HG03432 (cell line): ENCODE results near the gene TTN.

Experiments
- ATAC-seq: cut with Tn5 transposase; IDR thresholded peaks from one replicate; pipeline ENCODE4 v1.9.1; 2021; ENCODE audit warnings: mild to moderate bottlenecking, moderate library complexity; ENCODE audit not compliant: unreplicated experiment

TTN gene

DNA sequence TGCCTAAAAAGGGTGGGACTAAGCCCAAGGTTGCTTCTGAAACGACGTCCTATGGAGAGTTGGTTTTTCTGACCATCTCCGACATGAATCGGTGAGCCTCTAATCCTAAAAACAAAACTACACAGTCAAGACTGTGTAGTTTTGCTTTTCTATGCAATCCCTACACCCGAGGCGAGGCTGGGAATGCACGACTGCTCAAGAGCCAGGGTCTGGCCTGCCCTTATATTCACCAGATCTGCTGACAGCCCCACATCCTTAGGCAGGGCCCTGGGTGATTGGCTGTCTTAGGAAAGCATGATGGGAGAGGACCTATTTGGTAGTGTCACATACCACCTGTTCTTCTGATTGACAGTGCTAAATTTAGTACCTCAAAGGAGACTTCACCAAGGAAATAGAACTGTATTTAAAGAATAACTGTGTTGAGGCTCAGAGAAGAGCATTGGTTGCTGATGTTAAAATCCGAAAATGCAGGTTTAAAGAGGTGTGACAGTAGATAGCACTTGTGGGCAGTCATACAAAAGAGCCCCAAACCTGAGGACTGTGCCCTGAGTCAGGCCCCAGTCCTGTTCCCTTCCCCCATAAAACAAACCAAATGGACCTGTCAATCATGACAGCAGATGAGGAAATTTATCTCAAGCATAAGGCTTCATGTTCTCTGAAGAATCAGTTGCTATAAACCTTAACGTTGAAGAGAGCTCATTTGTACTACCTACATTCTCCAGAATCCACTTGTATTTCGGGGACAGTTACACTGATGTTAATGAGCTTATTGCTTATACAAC is at the start of gene TTN:
Gene TTN (minus strand): TSS at position 197 of the 782 bp plus-strand sequence. CDS start 2,781 bp downstream, outside the sequence.
- no peak for ATAC-seq

DNA sequence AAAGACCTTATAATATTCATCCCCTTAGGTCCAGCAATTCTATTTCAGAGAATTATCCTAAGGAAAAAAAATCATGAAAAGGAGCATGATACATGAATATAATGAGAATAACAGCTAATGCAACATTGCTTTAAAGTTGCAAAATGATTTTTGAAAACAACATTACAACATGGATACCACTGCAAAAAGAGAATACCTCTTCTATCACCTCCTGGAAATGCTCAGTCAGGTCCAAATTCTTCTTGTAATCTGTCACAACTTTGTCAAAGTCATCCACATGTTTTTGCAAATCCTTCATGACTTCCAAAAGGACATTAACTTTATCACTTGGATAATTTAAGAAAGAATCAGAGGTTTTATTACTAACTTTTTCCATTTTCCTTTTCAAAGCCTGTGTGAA is 47.9 kb upstream of the TTN start:
- no peak for ATAC-seq

DNA sequence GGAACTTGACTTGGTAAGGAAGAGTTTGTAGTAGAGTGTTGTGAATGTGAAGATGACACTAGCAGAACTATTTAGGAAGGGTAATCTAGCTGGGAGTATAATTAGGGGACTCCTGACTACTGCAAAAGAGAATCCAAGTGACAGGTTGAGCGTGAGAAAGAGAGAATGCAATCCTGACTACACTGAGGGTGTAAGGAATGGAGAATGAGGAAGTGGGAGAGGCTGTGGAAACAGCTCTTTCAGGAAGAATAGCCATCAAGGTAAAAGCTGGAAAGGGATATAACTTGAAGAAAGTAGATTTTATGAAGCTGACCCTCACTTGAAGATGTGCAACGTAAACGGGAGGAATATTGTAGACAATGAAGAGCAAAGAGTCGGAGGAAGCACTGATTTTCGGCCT is 41.1 kb upstream of the TTN start:
- no peak for ATAC-seq

DNA sequence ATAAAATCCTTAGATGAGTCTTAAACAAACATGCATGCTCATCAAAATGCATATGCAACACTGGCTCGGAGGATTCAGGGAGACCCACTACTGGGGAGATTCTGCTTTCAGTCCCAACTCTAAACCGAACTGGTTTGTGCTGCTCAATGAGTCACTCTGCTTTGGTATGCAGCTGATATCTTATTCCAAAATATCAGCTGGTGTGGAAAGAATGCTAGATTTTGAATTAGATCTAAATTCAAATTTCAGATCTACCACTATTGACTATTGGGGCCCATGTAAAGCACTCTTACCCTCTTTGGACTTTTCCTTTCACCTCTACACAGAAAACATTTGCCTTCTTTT is 39.2 kb upstream of the TTN start:
- ATAC-seq, result no peak

DNA sequence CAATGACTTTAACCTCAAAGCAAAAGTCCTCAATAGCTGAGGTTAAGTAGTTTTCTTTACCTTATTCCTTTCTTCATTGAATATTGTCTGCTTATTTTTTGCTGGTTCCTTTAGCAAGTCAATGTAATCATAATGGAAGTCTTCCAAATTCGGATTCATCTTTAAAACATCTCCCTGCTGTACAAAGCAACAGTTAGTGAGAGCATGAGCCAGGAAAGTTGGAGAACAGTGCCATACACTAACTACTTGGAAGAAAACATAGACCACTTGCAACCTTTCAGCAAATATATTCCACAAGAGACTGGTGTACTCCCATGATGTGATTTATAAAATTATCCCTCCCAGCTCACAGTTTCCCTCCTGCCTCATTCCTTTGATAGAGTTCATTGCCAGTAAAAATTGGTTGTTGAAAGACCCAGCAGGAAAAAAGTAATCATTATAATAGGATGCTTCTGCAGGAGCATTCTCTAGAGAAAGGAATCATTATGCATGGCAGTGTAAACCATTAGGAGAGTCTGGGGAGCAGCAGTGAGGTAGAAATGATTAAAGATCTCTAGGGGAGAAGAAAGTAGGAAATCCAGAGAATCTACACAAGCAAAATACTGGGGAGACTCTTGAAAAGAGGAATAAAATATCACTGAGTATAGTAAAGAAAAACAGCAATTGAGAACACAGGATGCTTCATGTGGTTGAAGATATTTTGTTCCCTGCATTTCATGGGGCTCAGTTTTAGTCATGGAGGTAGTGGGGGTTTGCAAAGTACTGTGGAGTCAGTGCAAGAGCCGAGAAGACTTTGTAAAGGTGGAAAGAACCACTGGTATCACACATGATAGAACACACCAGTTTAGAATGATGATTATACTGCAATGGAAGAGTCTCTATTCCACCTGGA is 38.6 kb upstream of the TTN start:
- no peak for ATAC-seq

DNA sequence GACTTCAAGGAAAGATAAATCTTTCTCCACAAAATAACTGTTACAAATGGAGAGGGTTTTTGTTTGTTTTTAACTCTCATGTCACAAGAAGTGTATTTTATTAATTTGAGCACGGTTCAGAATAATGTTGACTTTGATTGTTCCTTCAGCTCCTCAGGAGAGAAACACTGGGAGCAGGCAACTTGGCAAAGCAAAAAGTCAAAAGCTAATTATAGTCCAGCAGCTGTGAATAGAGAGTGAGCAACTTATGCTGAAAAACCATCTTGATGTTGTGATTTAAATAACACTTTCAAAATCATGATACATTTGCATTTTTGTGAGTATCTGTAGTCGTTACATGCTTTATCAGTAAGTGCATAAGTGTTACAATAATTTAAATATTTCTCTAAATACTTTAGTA is 37.5 kb upstream of the TTN start:
- ATAC-seq, result no peak

DNA sequence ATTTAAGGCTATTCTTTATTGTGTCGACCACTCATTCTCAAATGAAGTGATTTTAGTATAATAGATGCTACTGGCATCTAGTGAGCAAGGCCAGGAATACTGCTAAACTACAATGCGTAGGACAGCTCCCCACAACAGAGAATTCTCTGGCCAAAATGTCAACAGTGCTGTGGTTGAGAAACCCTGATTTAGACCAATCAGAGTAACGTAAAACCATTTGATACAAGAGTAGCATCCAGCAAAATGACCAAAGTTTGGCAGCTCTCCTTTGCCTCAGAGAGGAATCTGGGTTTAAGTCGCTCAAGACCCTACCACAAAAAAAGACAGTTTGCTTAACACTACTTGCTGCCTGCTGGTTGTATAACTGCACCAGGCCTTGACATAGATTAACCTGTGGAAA is 37.0 kb upstream of the TTN start:
- ATAC-seq, result no peak

DNA sequence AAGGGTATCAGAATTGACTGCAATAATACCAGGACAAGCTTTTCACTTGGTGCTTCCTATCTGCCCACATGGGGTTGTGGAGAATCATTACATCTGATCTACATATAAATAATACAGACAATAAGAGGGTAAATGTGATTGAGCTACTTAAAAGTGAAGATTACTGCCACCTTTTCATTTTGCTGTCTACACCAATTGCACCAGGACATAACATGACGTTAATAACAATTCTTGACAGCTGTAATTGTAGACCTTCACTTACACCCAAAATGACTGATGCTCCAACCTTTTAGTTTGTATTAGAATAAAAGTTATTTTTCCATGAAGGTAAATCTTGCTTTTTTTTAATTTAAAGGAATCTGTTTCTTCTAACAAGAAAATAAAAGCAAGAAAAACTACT is 36.5 kb upstream of the TTN start:
- no peak for ATAC-seq

DNA sequence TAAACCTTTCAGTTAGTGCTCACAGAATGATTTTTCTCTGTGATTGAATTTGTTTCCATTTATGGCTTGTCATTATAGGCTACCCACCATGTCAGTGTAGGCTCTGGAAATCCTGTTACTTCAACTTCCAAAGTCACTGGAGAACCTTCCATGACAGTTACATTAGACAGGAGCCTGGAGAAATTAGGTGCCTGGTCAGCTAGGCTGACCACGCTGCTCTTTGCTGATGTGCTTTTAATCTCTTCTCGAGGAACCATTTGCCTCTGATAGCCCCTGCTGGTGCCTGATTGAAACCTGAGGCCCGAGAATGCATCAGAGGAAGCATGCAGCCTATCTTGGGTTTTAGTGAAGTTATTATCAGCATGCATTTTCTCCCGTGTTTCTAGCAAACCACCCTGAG is 29.6 kb upstream of the TTN start:
- ATAC-seq, result no peak

DNA sequence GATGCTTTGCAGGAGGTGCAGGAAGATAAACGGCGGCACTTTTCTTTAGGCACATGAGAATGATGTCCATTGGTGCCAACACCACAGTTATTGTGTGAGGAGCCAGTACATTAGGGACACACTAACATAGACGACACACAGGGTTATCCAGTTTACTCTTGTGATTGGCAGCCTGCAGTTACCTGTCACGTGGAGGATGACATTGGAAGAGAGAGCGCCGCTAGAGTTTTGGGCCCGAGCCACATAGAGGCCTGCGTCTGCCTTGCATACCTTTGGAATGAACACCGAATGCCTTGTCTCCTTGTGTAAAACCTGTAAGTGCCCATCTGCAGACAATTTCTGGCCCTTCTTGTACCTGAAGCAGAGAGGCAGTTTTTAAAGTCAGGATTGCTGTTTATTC is 26.9 kb upstream of the TTN start:
- no peak for ATAC-seq

DNA sequence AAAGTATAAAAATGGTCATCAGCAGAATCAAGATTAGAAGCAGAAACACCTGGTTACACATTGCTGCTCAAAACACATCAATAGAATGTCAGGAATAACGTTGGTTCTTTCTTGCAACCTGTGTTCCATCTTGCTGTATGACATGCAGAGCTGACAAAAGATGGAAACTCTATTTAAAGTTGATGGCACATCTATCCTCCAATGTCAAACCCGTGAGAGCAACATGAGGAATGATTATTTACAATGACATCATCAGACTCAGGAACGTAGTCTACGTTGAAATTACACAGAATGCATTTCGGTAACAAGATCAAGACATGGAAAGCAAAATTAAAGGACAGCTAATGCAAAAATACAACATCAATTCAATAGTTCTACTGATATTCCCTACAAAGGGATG is 26.2 kb upstream of the TTN start:
- no peak for ATAC-seq

DNA sequence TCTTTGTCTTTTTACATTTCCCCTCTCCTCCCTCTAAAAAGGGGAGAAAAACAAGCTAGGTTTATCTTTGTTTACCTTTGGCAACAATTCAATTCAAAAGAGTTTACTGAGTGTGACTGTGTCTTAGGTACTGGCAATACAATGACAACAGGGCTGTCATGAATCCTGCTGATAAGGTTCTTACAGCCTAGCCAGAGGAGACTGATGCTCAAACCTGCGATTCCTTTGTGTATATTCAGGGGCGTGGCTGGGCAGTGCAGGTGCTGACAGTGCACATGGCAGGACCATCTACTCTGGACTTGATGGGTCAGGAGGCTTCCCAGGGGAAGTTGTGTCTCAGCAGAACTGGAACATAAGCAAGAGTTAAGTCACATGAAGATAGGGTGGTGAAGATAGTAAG is 23.2 kb upstream of the TTN start:
- ATAC-seq, result no peak

DNA sequence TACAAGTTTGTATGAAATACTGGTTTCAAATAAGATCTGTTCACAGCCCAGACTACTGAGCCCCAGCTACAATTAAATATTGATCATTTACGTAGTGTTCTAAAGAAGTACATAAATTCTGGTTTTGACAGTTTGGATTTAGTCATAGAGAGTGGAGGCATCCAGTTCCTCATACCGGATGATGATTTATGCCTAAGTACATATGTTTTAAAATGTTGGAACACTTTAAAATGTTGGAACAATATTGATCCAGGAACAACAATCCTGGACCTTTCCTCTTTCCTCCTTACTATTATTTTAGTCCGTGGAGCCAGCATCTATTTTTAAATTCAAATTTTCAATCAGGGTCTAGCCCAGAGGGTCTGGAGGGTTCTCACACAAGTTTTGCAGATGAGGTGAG is 22.8 kb upstream of the TTN start:
- ATAC-seq, result no peak

DNA sequence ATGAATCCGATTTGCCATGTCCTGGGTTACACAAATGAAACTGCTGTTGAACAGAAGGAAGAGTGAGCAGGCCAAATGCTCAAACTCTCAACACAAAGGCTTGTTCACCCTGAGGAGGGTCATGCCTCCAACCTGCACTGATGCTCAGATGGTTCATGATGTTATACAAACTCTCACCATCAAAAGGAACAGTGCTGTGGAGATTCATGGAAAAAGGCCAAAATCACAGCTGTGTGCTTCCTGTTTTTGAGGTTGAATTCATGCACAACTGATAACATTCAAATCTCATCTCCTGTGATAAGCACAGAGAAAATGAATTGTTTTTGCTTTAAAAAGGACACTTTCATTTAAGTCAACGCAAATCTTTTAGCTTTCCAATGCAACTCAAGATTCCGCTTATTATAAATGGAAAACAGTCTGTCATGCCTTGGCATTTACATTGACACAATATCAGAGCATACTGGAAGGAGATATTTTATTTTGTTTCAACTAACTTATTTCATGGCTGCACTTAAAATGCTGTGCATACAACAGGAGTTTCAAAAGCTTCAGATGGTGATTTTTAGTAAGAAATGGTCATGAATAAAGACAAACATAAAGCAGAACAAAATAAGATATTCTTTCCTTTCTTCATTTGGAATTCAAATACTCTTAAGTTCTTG is 22.2 kb upstream of the TTN start:
- ATAC-seq, result no peak

DNA sequence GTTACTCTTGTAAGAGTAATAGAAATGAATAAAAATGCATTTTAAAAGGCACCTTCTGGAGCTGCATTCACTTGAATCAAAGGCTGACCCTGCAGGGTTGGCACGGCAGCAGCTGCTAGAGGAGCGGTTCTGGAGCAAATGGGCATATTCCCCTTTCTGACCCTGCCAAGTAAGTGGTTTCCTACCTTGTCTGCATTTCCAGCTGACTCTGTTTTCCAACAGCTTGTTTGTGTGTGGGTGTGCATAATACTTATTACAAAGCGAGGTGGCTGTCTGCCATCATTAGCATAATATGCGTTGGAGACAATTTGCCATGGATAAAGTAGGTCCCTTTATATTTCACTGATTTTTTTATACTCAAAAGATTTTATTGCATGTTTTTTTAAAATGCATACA is 21.3 kb upstream of the TTN start:
- ATAC-seq, result no peak

DNA sequence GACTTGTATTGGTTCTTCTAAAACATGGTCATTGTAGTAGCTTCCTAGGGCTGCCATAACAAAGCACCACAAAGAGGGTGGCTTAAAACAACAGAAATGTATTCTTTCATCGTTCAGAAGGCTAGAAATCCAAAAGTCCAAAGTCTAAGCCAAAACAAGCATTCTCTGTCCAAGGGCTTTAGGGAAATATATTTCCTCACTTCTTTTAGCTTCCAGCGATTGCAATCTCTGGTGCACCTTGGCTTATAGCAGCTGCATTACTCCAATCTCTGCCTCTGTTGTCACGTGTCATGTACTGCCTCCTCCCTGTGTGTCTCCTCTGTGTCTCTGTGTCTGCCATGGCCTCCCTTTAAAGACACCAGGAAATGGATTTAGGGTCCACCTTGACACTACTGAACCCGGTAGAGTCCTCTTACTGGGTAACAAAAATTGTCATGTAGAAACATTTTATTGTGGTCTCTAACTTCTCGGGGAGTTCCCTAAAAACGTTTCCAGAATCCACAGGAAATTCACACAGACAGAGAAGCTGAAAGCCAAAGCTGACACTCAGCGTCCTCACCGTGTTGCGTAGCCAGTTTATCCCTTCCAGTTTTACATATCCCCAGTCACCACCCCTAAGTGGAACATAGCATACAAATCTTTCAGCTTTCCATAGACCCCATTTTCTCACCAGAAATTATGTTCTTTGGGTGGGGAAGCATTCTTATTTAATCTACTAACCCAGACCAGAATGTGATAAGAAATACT is 20.7 kb upstream of the TTN start:
- ATAC-seq, result no peak

DNA sequence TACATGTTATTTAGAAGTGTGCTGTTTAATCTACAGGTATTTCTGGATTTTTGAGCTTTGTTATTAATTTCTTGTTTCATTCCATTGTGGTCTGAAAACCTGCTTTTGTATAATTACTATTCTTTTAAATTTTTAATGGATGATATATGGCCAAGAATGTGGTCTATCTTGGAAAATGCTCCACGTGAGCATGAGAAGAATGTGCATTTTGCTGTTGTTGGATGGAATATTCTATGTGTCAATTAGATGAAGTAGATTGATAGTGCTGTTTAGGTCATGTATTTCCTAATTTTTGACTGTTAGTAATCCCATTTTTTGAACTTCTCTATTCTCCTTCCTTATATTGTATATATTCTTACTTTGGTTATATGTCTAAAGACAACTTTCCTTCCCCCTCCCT is 19.9 kb upstream of the TTN start:
- no peak for ATAC-seq

DNA sequence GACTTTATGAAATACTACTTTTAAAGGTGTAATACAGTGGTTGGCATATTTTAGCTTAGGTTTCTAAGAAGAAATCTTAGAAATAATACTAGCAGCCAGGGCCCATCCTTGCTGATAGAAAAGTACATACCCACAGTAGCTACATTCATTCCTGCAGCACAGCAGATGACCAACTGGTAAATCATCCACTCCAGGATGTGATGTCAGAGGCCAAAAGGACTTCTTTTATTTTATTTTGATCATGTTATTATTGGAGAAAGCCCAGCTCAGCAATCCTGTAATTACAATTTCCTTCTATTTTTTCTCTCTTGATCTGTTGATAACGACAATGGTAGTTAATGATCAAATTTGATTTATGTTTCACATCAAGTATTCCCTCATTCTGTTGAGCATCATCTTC is 18.0 kb upstream of the TTN start:
- ATAC-seq, result no peak

DNA sequence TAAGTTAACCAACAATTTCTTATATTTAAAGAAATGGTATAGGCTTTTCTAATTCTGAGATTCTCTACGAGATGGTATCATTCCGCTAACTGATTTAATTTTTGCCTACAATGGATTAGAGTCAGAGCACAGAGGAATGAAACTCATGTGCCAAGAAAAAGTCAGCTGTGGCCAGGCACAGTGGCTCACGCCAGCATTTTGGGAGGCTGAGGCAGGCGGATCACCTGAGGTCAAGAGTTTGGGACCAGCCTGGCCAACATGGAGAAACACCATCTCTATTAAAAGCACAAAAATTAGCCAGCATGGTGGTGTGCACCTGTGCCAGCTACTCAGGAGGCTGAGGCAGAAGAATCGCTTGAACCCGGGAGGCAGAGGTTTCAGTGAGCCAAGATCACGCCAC is 17.0 kb upstream of the TTN start:
- ATAC-seq, result no peak

DNA sequence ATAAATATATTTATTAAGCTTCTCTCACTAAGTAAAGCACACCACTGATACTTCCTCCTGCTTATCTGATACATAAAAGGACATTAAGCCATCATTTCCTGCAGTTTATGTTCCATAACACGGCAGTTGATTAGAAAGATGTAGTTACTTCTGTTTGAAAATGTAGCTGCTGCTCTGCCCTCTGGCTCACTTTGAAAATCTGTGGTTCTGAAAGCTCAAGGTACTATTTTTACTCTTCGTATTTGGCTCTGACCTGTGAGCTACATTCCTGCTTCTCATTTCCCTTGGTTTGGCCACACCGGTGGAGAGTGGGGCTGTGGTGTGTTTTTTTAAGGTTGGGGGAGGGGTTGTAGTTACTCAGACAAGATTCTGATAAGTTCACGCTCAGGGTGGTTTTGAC is 12.8 kb upstream of the TTN start:
- ATAC-seq, result peak; percentile 93
